ENCODE results near the gene PEAK1. TPM values are rescaled to one million over a fixed set of nuclear protein-coding genes. Genes with fewer than 3 reads are reported as not detected.
A peak's percentile ranks its signal among the peaks of the same experiment; 100 is the strongest.

PEAK1 gene
- total and polyA plus RNA-seq, 3 donors from 2014 or later: 33.2 to 130 (median 107) TPM

DNA sequence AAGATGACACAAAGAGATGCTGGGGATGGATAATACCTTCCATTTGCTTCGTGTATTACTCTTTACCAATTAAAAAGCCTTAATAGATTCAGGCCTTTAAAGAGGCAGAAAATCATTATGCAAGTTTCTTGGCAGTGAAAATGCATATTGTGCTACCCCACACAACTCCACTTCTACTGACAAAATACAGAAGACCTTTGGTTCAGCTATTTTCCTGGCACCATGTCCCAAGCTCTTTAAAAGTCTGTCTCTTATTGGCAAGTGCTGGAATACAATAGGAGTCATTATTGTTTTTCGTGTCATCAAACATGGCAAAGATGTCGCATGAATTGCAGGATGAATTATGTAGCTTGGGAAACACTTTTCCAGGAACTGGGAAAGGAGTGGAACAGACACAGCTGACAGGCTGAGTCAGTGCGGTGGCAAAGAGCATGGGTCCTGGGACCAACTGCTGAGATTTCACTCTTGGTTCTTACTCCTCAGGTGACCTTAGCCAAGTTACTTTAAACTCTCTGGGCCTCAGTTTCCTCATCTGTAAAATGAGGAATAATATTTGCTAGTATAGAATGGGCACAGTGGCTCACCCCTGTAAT lies 343.5 kb downstream of the PEAK1 start:
- Histone ChIP-seq H3K27me3 (no peaks in the 10 kb centered on the region), H3K9me3 (no peaks in the 10 kb centered on the region), H3K36me3 (ENCODE audit: low read depth, missing control alignments) (no peaks in the 10 kb centered on the region), H3K27ac (no peak overlapping the region), H3K4me1 (no peaks in the 10 kb centered on the region), H3K4me3 (no peak overlapping the region)
- no peak for DNase-seq
- WGBS, 2 donors: 85 to 87% methylated on average over 4 of the region's 4 CpGs
- no peak for TF ChIP-seq POLR2A (IDR thresholded peaks at IDR 0.05)
- TF ChIP-seq, protein P1, sequence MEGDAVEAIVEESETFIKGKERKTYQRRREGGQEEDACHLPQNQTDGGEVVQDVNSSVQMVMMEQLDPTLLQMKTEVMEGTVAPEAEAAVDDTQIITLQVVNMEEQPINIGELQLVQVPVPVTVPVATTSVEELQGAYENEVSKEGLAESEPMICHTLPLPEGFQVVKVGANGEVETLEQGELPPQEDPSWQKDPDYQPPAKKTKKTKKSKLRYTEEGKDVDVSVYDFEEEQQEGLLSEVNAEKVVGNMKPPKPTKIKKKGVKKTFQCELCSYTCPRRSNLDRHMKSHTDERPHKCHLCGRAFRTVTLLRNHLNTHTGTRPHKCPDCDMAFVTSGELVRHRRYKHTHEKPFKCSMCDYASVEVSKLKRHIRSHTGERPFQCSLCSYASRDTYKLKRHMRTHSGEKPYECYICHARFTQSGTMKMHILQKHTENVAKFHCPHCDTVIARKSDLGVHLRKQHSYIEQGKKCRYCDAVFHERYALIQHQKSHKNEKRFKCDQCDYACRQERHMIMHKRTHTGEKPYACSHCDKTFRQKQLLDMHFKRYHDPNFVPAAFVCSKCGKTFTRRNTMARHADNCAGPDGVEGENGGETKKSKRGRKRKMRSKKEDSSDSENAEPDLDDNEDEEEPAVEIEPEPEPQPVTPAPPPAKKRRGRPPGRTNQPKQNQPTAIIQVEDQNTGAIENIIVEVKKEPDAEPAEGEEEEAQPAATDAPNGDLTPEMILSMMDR (IDR thresholded peaks at IDR 0.05): no peak
- intact Hi-C loops (cut with DNase I; ENCODE audit: low total_unique reads): no loop called here

DNA sequence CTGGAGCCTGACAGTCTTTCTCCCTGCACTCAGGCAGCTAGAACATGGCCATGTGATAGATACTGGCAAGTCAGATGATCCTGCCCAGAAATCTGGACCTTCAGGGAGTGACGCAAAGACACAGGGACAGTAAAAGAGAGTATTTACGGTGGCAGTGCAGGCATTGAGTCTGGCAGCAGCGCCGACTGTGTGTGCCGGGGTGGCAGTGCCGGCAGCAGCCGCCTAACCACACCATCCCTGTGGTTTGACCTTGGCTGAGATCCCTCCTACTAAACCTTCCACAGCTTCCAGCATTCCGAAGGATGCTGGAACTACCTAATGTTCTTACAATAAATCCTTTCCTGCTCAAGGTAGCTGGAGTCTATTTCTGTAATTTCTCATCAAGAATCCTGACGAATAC lies 344.4 kb downstream of the PEAK1 start:
- H3K4me1 ChIP-seq: peaks cover 3% of the 10 kb centered on the region
- H3K4me3 ChIP-seq: no peak overlapping the region
- DNase-seq: peak; percentile 32
- H3K27ac ChIP-seq: no peak overlapping the region
- no peaks in the 10 kb centered on the region for H3K9me3 ChIP-seq
- intact Hi-C loops (cut with DNase I; ENCODE audit: low total_unique reads): no loop called here
- no peaks in the 10 kb centered on the region for H3K36me3 ChIP-seq (ENCODE audit: low read depth, missing control alignments)
- WGBS, 2 donors: 38 to 45% methylated on average over 3 to 9 of the region's 9 CpGs
- no peak for TF ChIP-seq POLR2A (IDR thresholded peaks at IDR 0.05)
- TF ChIP-seq, protein P1 (IDR thresholded peaks at IDR 0.05): no peak
- no peaks in the 10 kb centered on the region for H3K27me3 ChIP-seq

DNA sequence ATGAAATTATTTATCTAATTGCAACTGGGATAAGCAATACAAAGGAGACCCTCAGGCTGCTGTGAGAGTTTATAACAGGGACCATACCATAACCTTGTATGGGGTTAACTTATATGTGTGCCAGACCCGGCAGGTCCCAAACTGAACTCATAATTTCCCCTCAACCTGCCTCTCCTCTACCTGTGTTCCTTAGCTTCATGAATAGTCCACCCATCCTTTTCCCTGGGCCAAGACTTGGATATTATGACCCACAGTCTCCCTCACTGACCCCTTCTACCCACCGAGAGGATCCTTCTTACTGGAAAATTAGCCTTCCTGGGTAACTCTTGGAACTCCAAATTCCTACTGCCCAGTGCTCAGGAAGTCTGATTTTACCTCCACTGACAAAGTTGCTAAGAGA lies 345.6 kb downstream of the PEAK1 start:
- no peaks in the 10 kb centered on the region for H3K9me3 ChIP-seq
- H3K36me3 ChIP-seq (ENCODE audit: low read depth, missing control alignments): no peaks in the 10 kb centered on the region
- no peaks in the 10 kb centered on the region for H3K27me3 ChIP-seq
- DNase-seq: no peak
- peaks cover 9% of the 10 kb centered on the region for H3K4me1 ChIP-seq
- no peak overlapping the region for H3K4me3 ChIP-seq
- TF ChIP-seq, protein P1 (IDR thresholded peaks at IDR 0.05): no peak
- TF ChIP-seq POLR2A (IDR thresholded peaks at IDR 0.05): no peak
- intact Hi-C loops (cut with DNase I; ENCODE audit: low total_unique reads): no loop called here
- no peak overlapping the region for H3K27ac ChIP-seq
- 85 to 88% methylated on average over 2 of the region's 2 CpGs for whole genome bisulfite sequencing, 2 donors

DNA sequence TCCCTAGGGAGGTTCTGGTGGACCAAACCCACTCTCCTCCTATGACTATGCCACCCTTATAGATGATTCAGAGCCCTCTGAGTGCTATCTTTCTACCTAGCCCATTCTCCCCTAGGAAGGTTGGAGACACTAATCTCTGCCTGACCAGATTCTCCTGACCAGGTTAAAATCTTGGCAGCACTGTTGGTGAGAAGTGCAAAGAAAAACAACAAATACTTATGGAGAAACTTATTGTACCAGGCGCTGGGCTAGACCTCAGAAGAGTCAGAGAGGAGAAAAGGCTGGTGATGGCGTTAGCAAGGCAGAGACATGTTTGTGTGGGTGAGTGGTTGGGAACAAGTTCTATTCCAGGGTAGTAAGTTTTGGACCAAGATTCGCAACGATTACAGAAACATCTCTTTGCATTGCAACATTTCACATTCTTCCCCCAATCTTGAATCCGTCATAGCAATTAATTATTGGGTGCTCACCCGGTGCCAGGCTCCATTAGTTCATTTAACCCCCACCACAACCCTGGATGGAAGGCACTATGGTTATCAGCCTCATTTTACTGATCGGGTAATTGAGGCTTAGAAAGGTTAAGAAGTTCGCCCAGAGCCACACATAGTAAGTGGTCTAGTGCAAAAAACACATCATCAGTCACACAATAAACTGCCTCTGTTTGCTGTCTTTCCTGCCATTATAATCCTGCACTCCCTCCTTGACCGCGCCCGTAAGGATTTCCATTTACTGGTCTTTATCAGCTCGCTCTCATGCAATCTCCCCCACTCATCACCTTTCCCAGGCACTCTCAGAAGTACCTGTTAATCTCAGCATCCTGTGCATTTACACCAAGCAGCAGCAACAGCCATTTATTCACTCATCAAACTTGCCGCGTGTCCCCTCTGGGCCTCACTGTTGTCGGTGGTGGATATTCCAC lies 348.3 kb downstream of the PEAK1 start:
- H3K4me1 ChIP-seq: peaks cover 17% of the 10 kb centered on the region
- H3K36me3 ChIP-seq (ENCODE audit: low read depth, missing control alignments): no peaks in the 10 kb centered on the region
- TF ChIP-seq POLR2A (IDR thresholded peaks at IDR 0.05): no peak
- TF ChIP-seq, protein P1 (IDR thresholded peaks at IDR 0.05): no peak
- intact Hi-C loops (cut with DNase I; ENCODE audit: low total_unique reads): no loop called here
- 63 to 77% methylated on average over 15 of the region's 15 CpGs for WGBS, 2 donors
- H3K4me3 ChIP-seq: peak overlapping the region in 1 of 2 donors; percentile 60
- H3K27ac ChIP-seq: no peak overlapping the region
- no peak for DNase-seq
- H3K27me3 ChIP-seq: no peaks in the 10 kb centered on the region
- H3K9me3 ChIP-seq: no peaks in the 10 kb centered on the region
